Smooth muscle cell (in vitro differentiated cells): ENCODE measurements around the gene HARS1. TPM values are rescaled to one million over a fixed set of nuclear protein-coding genes. Genes with fewer than 3 reads are reported as not detected.

Experiments used
- DNase-seq: peaks from one replicate; lab custom pipeline; 2025; ENCODE audit not compliant: unreplicated experiment; lab: John Stamatoyannopoulos, UW
- H2AFZ ChIP-seq: fragments of 200-600 bp; sonication (generic); 2 replicates; pipeline ENCODE4 v1.6.0; 2016; ENCODE audit warnings: antibody characterized with exemption, low read depth, mild to moderate bottlenecking
- H3F3A ChIP-seq: fragments of 200-600 bp; sonication (generic); 2 replicates; pipeline ENCODE4 v1.6.0; 2017; ENCODE audit warnings: antibody characterized with exemption, low read depth
- H3K27ac ChIP-seq: fragments of 200-600 bp; sonication (generic); 2 replicates; pipeline ENCODE4 v1.5.1; 2016; ENCODE audit warnings: low read depth, mild to moderate bottlenecking
- H3K27me3 ChIP-seq: fragments of 200-600 bp; sonication (generic); 2 replicates; pipeline ENCODE4 v1.6.1; 2016; ENCODE audit warnings: low read depth, mild to moderate bottlenecking
- H3K36me3 ChIP-seq: fragments of 200-600 bp; sonication (generic); 2 replicates; pipeline ENCODE4 v1.5.1; 2016; ENCODE audit warnings: low read depth
- H3K4me1 ChIP-seq: fragments of 200-600 bp; sonication (generic); 2 replicates; pipeline ENCODE4 v1.5.1; 2016; ENCODE audit warnings: low read depth
- H3K4me2 ChIP-seq: fragments of 200-600 bp; sonication (generic); 2 replicates; pipeline ENCODE4 v1.6.0; 2016; ENCODE audit warnings: mild to moderate bottlenecking
- H3K4me3 ChIP-seq: fragments of 200-600 bp; sonication (generic); 2 replicates; pipeline ENCODE4 v1.5.1; 2016; ENCODE audit warnings: mild to moderate bottlenecking
- H3K79me2 ChIP-seq: fragments of 200-600 bp; sonication (generic); 2 replicates; pipeline ENCODE4 v1.6.0; 2016; ENCODE audit warnings: low read depth, mild to moderate bottlenecking
- H3K9ac ChIP-seq: fragments of 200-600 bp; sonication (generic); 2 replicates; pipeline ENCODE4 v1.6.0; 2016; ENCODE audit warnings: low read depth
- H3K9me3 ChIP-seq: fragments of 200-600 bp; sonication (generic); replicated peaks from 2 replicates; pipeline ENCODE4 v1.5.1; 2016; ENCODE audit warnings: low read depth
- H4K20me1 ChIP-seq: fragments of 200-600 bp; sonication (generic); 2 replicates; pipeline ENCODE4 v1.6.0; 2016; ENCODE audit warnings: low read depth
- WGBS: methylation state at CpG from one replicate; pipeline ENCODE4 v1.1.7; 2016; ENCODE audit warnings: low lambda C conversion rate; 5-methylcytosine and 5-hydroxymethylcytosine counted together
- polyA plus RNA-seq: library from polyadenylated mRNA; unstranded; fragments of >200 nt; fragmentation: Nextera tagmentation; extraction: Ambion mirVana; gene quantifications from 2 replicates; pipeline ENCODE4 v1.2.1, GENCODE V29; 2016
- total RNA-seq: library from RNA; depleted of rRNA; stranded (reverse); fragments of >200 nt; gene quantifications from 2 replicates; pipeline ENCODE4 v1.2.3, GENCODE V29; 2014
- TF ChIP-seq, protein P1 (sequence below): fragments of 200-600 bp; sonication (generic); IDR thresholded peaks from 2 replicates; pipeline ENCODE4 v1.5.1; 2017; ENCODE audit warnings: borderline replicate concordance, mild to moderate bottlenecking, antibody characterized with exemption; ENCODE audit not compliant: insufficient read depth, poor library complexity, severe bottlenecking

The HARS1 gene
- total and polyA plus RNA-seq, 2 experiments from 2014 or later, result 29.4 to 72.1 TPM

DNA sequence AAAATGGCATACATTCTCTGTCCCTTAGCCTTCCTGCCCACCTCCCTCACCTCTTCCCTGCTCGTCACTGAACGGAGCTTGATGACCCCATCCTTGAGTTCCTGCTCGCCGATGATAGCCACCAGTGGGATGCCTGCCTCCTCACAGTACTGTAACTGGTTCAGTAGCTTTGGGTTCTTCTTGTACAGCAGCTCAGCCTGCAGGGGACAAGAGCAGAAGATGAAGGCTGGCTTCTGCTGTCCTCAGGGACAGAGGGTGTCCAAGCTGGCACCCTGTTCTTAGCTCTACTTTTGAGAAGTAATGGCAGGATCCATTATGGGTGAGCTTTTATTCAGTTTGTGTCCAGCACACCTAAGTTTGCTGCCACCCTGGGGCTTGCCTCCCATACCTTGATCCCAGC is 16.5 kb downstream of the HARS1 start:
- no peak overlapping the region for H3K27ac ChIP-seq
- no peaks in the 10 kb centered on the region for H3K27me3 ChIP-seq
- TF ChIP-seq, protein P1, sequence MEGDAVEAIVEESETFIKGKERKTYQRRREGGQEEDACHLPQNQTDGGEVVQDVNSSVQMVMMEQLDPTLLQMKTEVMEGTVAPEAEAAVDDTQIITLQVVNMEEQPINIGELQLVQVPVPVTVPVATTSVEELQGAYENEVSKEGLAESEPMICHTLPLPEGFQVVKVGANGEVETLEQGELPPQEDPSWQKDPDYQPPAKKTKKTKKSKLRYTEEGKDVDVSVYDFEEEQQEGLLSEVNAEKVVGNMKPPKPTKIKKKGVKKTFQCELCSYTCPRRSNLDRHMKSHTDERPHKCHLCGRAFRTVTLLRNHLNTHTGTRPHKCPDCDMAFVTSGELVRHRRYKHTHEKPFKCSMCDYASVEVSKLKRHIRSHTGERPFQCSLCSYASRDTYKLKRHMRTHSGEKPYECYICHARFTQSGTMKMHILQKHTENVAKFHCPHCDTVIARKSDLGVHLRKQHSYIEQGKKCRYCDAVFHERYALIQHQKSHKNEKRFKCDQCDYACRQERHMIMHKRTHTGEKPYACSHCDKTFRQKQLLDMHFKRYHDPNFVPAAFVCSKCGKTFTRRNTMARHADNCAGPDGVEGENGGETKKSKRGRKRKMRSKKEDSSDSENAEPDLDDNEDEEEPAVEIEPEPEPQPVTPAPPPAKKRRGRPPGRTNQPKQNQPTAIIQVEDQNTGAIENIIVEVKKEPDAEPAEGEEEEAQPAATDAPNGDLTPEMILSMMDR, result no peak
- H3K4me2 ChIP-seq, result no peak overlapping the region
- H3K4me3 ChIP-seq, result no peak overlapping the region
- 96% methylated on average over 4 of the region's 4 CpGs for WGBS
- no peak for DNase-seq
- H3K4me1 ChIP-seq, result no peaks in the 10 kb centered on the region
- H3K9me3 ChIP-seq, result no peaks in the 10 kb centered on the region
- H4K20me1 ChIP-seq, result no peaks in the 10 kb centered on the region
- H3F3A ChIP-seq, result peaks cover 12% of the 10 kb centered on the region
- H3K9ac ChIP-seq, result no peak overlapping the region
- no peaks in the 10 kb centered on the region for H3K79me2 ChIP-seq
- no peaks in the 10 kb centered on the region for H3K36me3 ChIP-seq
- H2AFZ ChIP-seq, result no peak overlapping the region

DNA sequence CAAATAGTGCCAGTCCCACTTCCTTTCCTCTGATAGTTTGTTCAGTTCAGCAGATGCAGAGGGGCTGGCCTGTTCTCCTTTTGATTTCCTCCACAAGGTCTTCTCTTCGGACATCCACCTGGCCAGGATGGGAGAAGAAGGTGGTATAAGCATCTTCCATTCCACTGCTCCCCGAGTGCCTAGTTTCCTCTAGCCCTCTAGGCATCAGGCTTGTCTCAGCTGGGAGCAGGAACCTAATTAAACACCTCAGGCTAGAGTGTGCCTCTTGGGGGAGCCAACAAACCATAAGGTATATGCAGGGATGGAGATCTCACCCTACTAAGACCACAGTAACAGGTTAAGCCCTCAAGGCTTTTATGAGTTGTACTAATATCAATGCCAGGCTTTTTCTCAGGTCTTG is 17.0 kb downstream of the HARS1 start:
- WGBS, result 94% methylated on average over 2 of the region's 2 CpGs
- peaks cover 12% of the 10 kb centered on the region for H3F3A ChIP-seq

DNA sequence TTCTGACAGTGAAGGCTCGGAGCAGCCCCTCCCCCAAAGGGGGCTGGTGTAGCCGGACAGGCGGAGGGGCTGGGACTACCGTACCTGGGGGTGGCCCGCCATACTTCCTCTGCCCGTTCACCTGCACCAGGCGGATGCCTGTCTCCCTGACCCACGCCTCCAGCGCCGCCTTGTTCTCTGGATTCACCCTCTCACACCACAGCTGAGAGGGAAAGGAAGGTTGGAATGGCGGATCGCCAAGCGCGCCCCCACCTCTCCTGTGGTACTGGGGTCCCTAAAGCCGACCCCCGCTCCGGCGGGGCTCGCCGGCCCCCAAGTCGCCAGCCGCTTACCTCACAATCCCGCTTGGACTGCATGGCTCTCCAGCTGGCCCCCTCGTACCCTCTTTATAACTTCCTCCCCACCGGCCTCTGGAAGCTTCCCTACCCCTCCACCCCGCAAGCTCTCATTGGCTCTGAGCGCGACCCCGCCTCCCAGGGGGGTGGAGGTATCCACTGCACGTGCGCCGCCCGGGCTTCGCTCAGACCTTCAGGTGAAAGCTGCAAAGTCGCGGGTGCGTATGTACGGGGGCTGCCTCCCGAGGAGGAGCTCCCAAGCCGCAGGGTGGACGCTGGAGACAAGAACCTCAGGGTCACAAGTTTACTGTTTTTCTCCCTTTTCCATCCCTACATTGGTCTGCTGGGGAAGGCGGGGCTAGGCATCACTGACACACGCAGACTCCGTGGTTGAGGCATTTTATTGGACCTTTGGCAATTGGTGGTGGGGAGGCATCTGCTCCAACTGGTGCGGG is 17.8 kb downstream of the HARS1 start, which contains the start of gene DND1:
DND1 (minus strand) TSS at position 390 of the 790 bp plus-strand sequence; CDS start at position 356, 34 bp downstream.
- Histone ChIP-seq H3K36me3 (no peaks in the 10 kb centered on the region), H3K27ac (no peak within 1 kb of the TSS), H3F3A (peaks cover 12% of the 10 kb centered on the region), H3K27me3 (no peaks in the 10 kb centered on the region), H3K4me2 (no peak within 1 kb of the TSS), H3K4me3 (no peak within 1 kb of the TSS), H4K20me1 (no peaks in the 10 kb centered on the region), H3K9ac (no peak within 1 kb of the TSS), H3K4me1 (no peaks in the 10 kb centered on the region), H3K9me3 (no peaks in the 10 kb centered on the region), H3K79me2 (no peaks in the 10 kb centered on the region), H2AFZ (no peak within 1 kb of the TSS)
- 96% methylated on average over 43 of the region's 45 CpGs for WGBS
- no peak for DNase-seq
- TF ChIP-seq, protein P1, result no peak

More for the DNA sequence above, 17.0 kb downstream of the HARS1 start:
- Histone ChIP-seq H3K9ac (no peak overlapping the region), H3K36me3 (no peaks in the 10 kb centered on the region), H4K20me1 (no peaks in the 10 kb centered on the region), H3K4me1 (no peaks in the 10 kb centered on the region), H3K27me3 (no peaks in the 10 kb centered on the region), H3K9me3 (no peaks in the 10 kb centered on the region), H2AFZ (no peak overlapping the region), H3K79me2 (no peaks in the 10 kb centered on the region), H3K4me3 (no peak overlapping the region), H3K27ac (no peak overlapping the region), H3K4me2 (no peak overlapping the region)
- DNase-seq, result no peak
- TF ChIP-seq, protein P1, result no peak
